ENCODE measurements around the gene EPB41L4B.

The EPB41L4B gene

GRCh38 chr9:109269081-109269480 lies 51.8 kb downstream of the EPB41L4B start:
- DNase-seq, result no peak

- no peak for DNase-seq
These were observed 53.3 kb downstream of the EPB41L4B start for GRCh38 chr9:109267555-109267954.

GRCh38 chr9:109264877-109265587 lies 55.8 kb downstream of the EPB41L4B start:
- no peak for DNase-seq

GRCh38 chr9:109263358-109263757 lies 57.5 kb downstream of the EPB41L4B start:
- no peak for DNase-seq

GRCh38 chr9:109258481-109259302 lies 62.2 kb downstream of the EPB41L4B start:
- no peak for DNase-seq

GRCh38 chr9:109256336-109256735 lies 64.5 kb downstream of the EPB41L4B start:
- DNase-seq, result no peak

GRCh38 chr9:109255394-109255793 lies 65.5 kb downstream of the EPB41L4B start:
- no peak for DNase-seq

GRCh38 chr9:109254317-109254716 lies 66.5 kb downstream of the EPB41L4B start:
- DNase-seq, result no peak

- no peak for DNase-seq
These were observed 67.1 kb downstream of the EPB41L4B start for GRCh38 chr9:109253637-109254284.

- no peak for DNase-seq
These were observed 67.6 kb downstream of the EPB41L4B start for GRCh38 chr9:109253241-109253636.

- DNase-seq, result no peak
These were observed 68.6 kb downstream of the EPB41L4B start for GRCh38 chr9:109252291-109252690.

GRCh38 chr9:109251776-109252106 lies 69.1 kb downstream of the EPB41L4B start:
- no peak for DNase-seq

- DNase-seq, result no peak
These were observed 69.6 kb downstream of the EPB41L4B start for GRCh38 chr9:109251080-109251775.

GRCh38 chr9:109250771-109251079 lies 70.1 kb downstream of the EPB41L4B start:
- no peak for DNase-seq

- no peak for DNase-seq
These were observed 70.5 kb downstream of the EPB41L4B start for GRCh38 chr9:109250311-109250741.

GRCh38 chr9:109249615-109250014 lies 71.2 kb downstream of the EPB41L4B start:
- DNase-seq, result no peak

GRCh38 chr9:109248133-109248581 lies 72.7 kb downstream of the EPB41L4B start:
- DNase-seq, result no peak

- DNase-seq, result no peak
These were observed 73.6 kb downstream of the EPB41L4B start for GRCh38 chr9:109247228-109247627.

- no peak for DNase-seq
These were observed 74.3 kb downstream of the EPB41L4B start for GRCh38 chr9:109246533-109246932.

GRCh38 chr9:109245310-109245897 lies 75.5 kb downstream of the EPB41L4B start:
- no peak for DNase-seq

GRCh38 chr9:109244179-109245132 lies 76.4 kb downstream of the EPB41L4B start:
- DNase-seq, result peak; percentile 70

GRCh38 chr9:109242741-109243140 lies 78.1 kb downstream of the EPB41L4B start:
- DNase-seq, result no peak
